DOHH2 (cell line): ENCODE results near the gene KCTD1.

Source experiments
- CTCF ChIP-seq: fragments of 200-600 bp; sonication (generic); IDR thresholded peaks from one replicate; pipeline ENCODE4 v1.5.1; 2014; ENCODE audit warnings: antibody characterized with exemption, mild to moderate bottlenecking, low read depth, low read length; ENCODE audit not compliant: poor library complexity, severe bottlenecking
- EZH2phosphoT487 ChIP-seq: fragments of 200-600 bp; sonication (generic); IDR thresholded peaks from 2 replicates; pipeline ENCODE4 v1.6.1; 2017; ENCODE audit warnings: borderline replicate concordance, mild to moderate bottlenecking, antibody characterized with exemption, low read length, moderate library complexity, mixed read lengths

- TF ChIP-seq CTCF (no peak), EZH2phosphoT487 (no peak)
Observed at GRCh38 chr18:26422472-26423162, 125.7 kb downstream of the KCTD1 start.
